Measurements from ENCODE around the gene ULK4.

- TF ChIP-seq POLR2A (IDR thresholded peaks at IDR 0.05) (no peak), CTCF (IDR thresholded peaks at IDR 0.05 in 8 of 11, conservative IDR thresholded peaks at IDR 0.05 in 3 of 11) (no peak), POLR2AphosphoS5 (IDR thresholded peaks at IDR 0.05) (no peak)
These were observed 10.9 kb upstream of the ULK4 start for GRCh38 chr3:41972802-41973201.

All from spleen (tissue), 7 donors.